KMS-11 (cell line): ENCODE results near the gene EVA1C.

Experiments used
- H2AFZ ChIP-seq: fragments of 200-600 bp; sonication (generic); 2 replicates; pipeline ENCODE4 v1.6.1; 2016; ENCODE audit warnings: antibody characterized with exemption, mixed run types, low read depth
- H3K27ac ChIP-seq: fragments of 200-600 bp; sonication (generic); 2 replicates; pipeline ENCODE4 v1.6.1; 2016; ENCODE audit warnings: mild to moderate bottlenecking, mixed run types
- H3K27me3 ChIP-seq: fragments of 200-600 bp; sonication (generic); 2 replicates; pipeline ENCODE4 v1.6.1; 2017; ENCODE audit warnings: mild to moderate bottlenecking, low read depth, mixed run types, moderate library complexity; ENCODE audit not compliant: insufficient read depth
- H3K36me3 ChIP-seq: fragments of 200-600 bp; sonication (generic); 2 replicates; pipeline ENCODE4 v1.6.1; 2017; ENCODE audit warnings: mild to moderate bottlenecking, mixed run types; ENCODE audit not compliant: insufficient read depth
- H3K4me1 ChIP-seq: fragments of 200-600 bp; sonication (generic); 2 replicates; pipeline ENCODE4 v1.6.1; 2016; ENCODE audit warnings: mild to moderate bottlenecking, low read depth, mixed run types; ENCODE audit not compliant: poor library complexity, severe bottlenecking
- H3K4me2 ChIP-seq: fragments of 200-600 bp; sonication (generic); 2 replicates; pipeline ENCODE4 v1.7.0; 2016; ENCODE audit warnings: mild to moderate bottlenecking, mixed run types
- H3K4me3 ChIP-seq: fragments of 200-600 bp; sonication (generic); IDR thresholded peaks from 2 replicates; pipeline ENCODE4 v1.6.1; 2017; ENCODE audit warnings: low read depth, low read length, mixed read lengths; ENCODE audit not compliant: insufficient read depth
- H3K79me2 ChIP-seq: fragments of 200-600 bp; sonication (generic); 2 replicates; pipeline ENCODE4 v1.6.1; 2016; ENCODE audit warnings: low read depth, mixed run types; ENCODE audit not compliant: insufficient read depth
- H3K9ac ChIP-seq: fragments of 200-600 bp; sonication (generic); 2 replicates; pipeline ENCODE4 v1.6.1; 2016; ENCODE audit warnings: mild to moderate bottlenecking, mixed run types
- H4K20me1 ChIP-seq: fragments of 200-600 bp; sonication (generic); 2 replicates; pipeline ENCODE4 v1.6.1; 2016; ENCODE audit warnings: mild to moderate bottlenecking, mixed run types; ENCODE audit not compliant: insufficient read depth
- CTCF ChIP-seq: fragments of 200-600 bp; sonication (generic); conservative IDR thresholded peaks from 2 replicates; pipeline ENCODE4 v1.6.1; 2017; ENCODE audit warnings: low read depth, mild to moderate bottlenecking, antibody characterized with exemption, low read length, moderate library complexity, mixed read lengths

EVA1C gene

DNA sequence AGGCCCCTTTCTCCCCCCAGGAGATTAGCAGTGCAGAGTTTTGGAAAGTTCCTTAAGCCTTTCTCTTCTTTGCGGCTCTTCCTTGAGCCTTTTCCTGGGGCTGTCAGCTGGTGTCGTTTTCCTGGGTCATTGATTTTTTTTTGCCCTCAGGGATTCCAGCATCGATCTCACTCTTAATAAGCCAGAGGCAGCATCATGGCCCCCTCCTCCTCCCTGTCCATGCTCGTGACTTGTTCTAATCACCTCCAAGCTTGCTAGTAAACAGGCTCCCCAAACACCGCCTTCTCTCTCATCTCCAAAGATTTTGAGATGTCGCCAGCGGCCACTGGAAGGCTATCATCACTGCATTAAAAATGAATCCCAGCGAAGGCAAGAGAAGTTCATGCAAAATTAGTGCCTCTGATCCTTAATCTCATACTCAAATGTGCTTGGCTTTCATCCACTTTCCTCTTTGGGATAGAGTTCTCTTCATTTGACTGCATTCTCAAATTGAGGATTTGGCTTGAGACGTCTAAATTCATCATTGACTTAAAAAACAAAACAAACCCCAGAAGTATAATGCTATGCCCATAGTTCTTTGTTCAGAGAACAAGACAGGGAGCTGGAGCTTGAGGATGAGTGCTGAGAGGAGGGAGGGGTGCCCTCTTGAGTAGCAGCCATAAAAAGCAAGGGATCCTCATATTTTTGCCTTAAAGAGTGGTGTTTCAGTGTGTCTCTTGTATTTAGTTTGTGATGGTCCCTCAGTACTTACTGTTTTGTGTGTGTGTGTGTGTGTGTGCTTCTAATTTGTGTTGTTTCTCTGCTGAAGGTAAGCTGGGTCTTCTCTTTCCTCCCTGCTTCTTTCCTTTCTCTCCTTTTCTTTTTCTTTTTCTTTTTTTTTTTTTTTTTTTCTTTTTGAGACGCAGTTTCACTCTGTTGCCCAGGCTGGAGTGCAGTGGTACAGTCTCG lies 3.2 kb downstream of the EVA1C start:
- no peak overlapping the region for H3K27ac ChIP-seq
- H3K27me3 ChIP-seq: no peaks in the 10 kb centered on the region
- no peak for TF ChIP-seq CTCF
- no peak overlapping the region for H3K4me3 ChIP-seq
- no peak overlapping the region for H3K9ac ChIP-seq
- H4K20me1 ChIP-seq: no peaks in the 10 kb centered on the region
- H3K4me2 ChIP-seq: no peak overlapping the region
- no peak overlapping the region for H2AFZ ChIP-seq
- H3K36me3 ChIP-seq: no peaks in the 10 kb centered on the region
- H3K4me1 ChIP-seq: no peaks in the 10 kb centered on the region
- H3K79me2 ChIP-seq: no peaks in the 10 kb centered on the region

DNA sequence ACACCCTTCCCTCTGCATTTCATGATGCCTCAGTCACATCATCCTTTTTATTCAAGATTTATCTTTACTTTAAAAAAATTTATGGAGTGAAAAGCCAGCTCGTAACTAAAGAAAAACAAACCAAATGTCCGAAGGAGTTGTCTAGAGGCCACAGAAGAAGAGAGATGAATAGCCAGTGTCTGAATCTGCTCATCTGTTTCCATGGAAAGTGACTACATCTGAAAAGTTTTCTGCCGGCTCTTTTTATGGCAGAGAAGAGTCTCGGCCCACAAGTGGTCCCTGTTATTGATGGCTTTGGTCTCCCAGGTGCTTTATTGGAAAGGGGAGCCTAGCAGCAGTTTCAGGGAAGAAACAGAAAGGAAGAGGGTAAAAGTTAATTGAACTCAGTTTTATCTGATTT lies 5.6 kb downstream of the EVA1C start:
- Histone ChIP-seq H3K9ac (no peak overlapping the region), H3K4me1 (no peaks in the 10 kb centered on the region), H3K36me3 (no peaks in the 10 kb centered on the region), H3K79me2 (no peaks in the 10 kb centered on the region), H3K27me3 (no peaks in the 10 kb centered on the region), H3K27ac (no peak overlapping the region), H4K20me1 (no peaks in the 10 kb centered on the region), H2AFZ (no peak overlapping the region), H3K4me3 (no peak overlapping the region), H3K4me2 (no peak overlapping the region)
- TF ChIP-seq CTCF: no peak

GRCh38 chr21:32422064-32422463 lies 9.6 kb downstream of the EVA1C start:
- Histone ChIP-seq H3K4me3 (no peak overlapping the region), H3K4me1 (no peaks in the 10 kb centered on the region), H3K36me3 (no peaks in the 10 kb centered on the region), H3K4me2 (no peak overlapping the region), H3K27ac (no peak overlapping the region), H2AFZ (no peak overlapping the region), H3K27me3 (no peaks in the 10 kb centered on the region), H3K79me2 (no peaks in the 10 kb centered on the region), H4K20me1 (no peaks in the 10 kb centered on the region), H3K9ac (no peak overlapping the region)
- TF ChIP-seq CTCF: no peak

DNA sequence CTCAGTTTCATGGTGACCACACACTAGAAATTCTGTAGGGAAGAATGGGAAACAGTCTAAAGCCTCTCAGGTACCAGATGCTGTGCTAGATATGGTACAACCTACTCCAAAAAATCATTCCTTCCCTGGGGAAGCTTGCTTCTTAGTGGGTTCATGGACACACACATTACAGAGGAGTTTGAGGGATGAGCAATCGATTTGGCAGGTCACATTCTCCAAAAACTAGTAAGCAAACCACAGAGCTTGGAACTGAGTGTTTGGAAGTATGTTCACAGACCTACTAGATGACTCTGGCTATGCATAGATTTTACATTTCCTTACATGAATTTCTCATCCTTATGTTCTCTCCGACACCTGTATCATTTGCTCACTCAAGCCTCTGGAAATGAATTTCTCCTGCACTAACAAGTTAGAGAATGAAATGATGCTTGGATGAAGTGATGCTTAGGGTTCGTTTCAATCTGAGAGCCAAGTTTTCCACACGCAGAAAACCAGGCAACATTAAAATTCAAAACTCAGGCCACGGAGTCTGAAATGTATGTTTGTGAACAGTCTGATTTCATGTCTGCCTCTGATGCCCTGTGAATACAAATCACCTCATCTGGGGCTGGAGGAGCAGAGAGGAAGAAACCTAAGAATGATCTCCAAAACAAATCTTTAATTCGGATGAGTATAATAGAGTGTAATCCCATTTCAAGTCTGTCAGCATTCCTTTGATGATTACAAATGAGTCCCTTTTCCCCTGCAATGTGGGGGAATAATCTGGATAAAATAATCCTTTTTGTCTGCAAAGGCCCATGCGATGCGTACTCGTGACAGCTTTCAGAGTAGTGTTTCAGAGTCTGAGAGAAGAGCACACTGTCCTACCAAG lies 11.0 kb downstream of the EVA1C start:
- no peaks in the 10 kb centered on the region for H3K79me2 ChIP-seq
- no peak overlapping the region for H3K4me3 ChIP-seq
- H2AFZ ChIP-seq: no peak overlapping the region
- H3K27ac ChIP-seq: no peak overlapping the region
- H3K27me3 ChIP-seq: no peaks in the 10 kb centered on the region
- no peak for TF ChIP-seq CTCF
- H3K36me3 ChIP-seq: no peaks in the 10 kb centered on the region
- H4K20me1 ChIP-seq: no peaks in the 10 kb centered on the region
- no peaks in the 10 kb centered on the region for H3K4me1 ChIP-seq
- H3K4me2 ChIP-seq: no peak overlapping the region
- no peak overlapping the region for H3K9ac ChIP-seq
